ENCODE results near the gene PTPN4. TPM values are rescaled to one million over a fixed set of nuclear protein-coding genes. Genes with fewer than 3 reads are reported as not detected.
A peak's percentile ranks its signal among the peaks of the same experiment; 100 is the strongest.

PTPN4 gene
- total and polyA plus RNA-seq, 2 donors from 2014 or later = 7.4 to 46.4 TPM

GRCh38 chr2:119716284-119716672 lies 43.4 kb upstream of the PTPN4 start:
- intact Hi-C loops (cut with DNase I) = no loop called here
- TF ChIP-seq CTCF (IDR thresholded peaks at IDR 0.05; ENCODE audit: borderline replicate concordance, extremely low read depth, insufficient read depth) = no peak
- FAIRE-seq = no peak
- no peaks in the 10 kb centered on the region for H3K9me3 ChIP-seq (ENCODE audit: control insufficient read depth in 2 of 3, insufficient read depth in 1 of 3, low read length in 3 of 3)
- peaks cover 0 to 18% (median 9%) of the 10 kb centered on the region in 3 donors for H3K4me1 ChIP-seq (ENCODE audit: control insufficient read depth in 2 of 3, insufficient read depth in 2 of 3, low read depth in 1 of 3, low read length in 3 of 3)
- no peak for DNase-seq
- no peak overlapping the region for H3K9ac ChIP-seq (ENCODE audit: low read length in 3 of 3)
- no peaks in the 10 kb centered on the region for H3K36me3 ChIP-seq (ENCODE audit: control insufficient read depth in 2 of 3, insufficient read depth in 3 of 3, low read length in 3 of 3)
- peak overlapping the region in 1 of 3 donors; percentile 29 for H3K4me3 ChIP-seq (ENCODE audit: low read length in 3 of 3)
- no peaks in the 10 kb centered on the region for H3K27me3 ChIP-seq (ENCODE audit: control insufficient read depth, insufficient read depth, low read length)
- H3K27ac ChIP-seq (ENCODE audit: low read depth in 2 of 2, low read length in 2 of 2) = peak overlapping the region; percentile 23 to 52

- TF ChIP-seq CTCF (IDR thresholded peaks at IDR 0.05; ENCODE audit: borderline replicate concordance, extremely low read depth, insufficient read depth) = no peak
- no peak overlapping the region for H3K27ac ChIP-seq (ENCODE audit: low read depth in 2 of 2, low read length in 2 of 2)
- H3K27me3 ChIP-seq (ENCODE audit: control insufficient read depth, insufficient read depth, low read length) = no peaks in the 10 kb centered on the region
- FAIRE-seq (no peak), DNase-seq (no peak)
- peaks cover 0 to 38% (median 8%) of the 10 kb centered on the region in 3 donors for H3K4me1 ChIP-seq (ENCODE audit: control insufficient read depth in 2 of 3, insufficient read depth in 2 of 3, low read depth in 1 of 3, low read length in 3 of 3)
- H3K9me3 ChIP-seq (ENCODE audit: control insufficient read depth in 2 of 3, insufficient read depth in 1 of 3, low read length in 3 of 3) = no peaks in the 10 kb centered on the region
- intact Hi-C loops (cut with DNase I) = no loop called here
- H3K9ac ChIP-seq (ENCODE audit: low read length in 3 of 3) = no peak overlapping the region
- no peaks in the 10 kb centered on the region for H3K36me3 ChIP-seq (ENCODE audit: control insufficient read depth in 2 of 3, insufficient read depth in 3 of 3, low read length in 3 of 3)
- no peak overlapping the region for H3K4me3 ChIP-seq (ENCODE audit: low read length in 3 of 3)
Measured at GRCh38 chr2:119718501-119719260, 41.0 kb upstream of the PTPN4 start.

- no peak for TF ChIP-seq CTCF (IDR thresholded peaks at IDR 0.05; ENCODE audit: borderline replicate concordance, extremely low read depth, insufficient read depth)
- Histone ChIP-seq H3K4me3 (ENCODE audit: low read length in 3 of 3) (no peak overlapping the region), H3K4me1 (ENCODE audit: control insufficient read depth in 2 of 3, insufficient read depth in 2 of 3, low read depth in 1 of 3, low read length in 3 of 3) (peaks cover 0 to 39% (median 3%) of the 10 kb centered on the region in 3 donors), H3K9ac (ENCODE audit: low read length in 3 of 3) (no peak overlapping the region), H3K36me3 (ENCODE audit: control insufficient read depth in 2 of 3, insufficient read depth in 3 of 3, low read length in 3 of 3) (no peaks in the 10 kb centered on the region), H3K27me3 (ENCODE audit: control insufficient read depth, insufficient read depth, low read length) (no peaks in the 10 kb centered on the region), H3K27ac (ENCODE audit: low read depth in 2 of 2, low read length in 2 of 2) (no peak overlapping the region), H3K9me3 (ENCODE audit: control insufficient read depth in 2 of 3, insufficient read depth in 1 of 3, low read length in 3 of 3) (no peaks in the 10 kb centered on the region)
- no peak for DNase-seq
- intact Hi-C loops (cut with DNase I) = no loop called here
- no peak for FAIRE-seq
Measured at GRCh38 chr2:119719261-119719627, 40.5 kb upstream of the PTPN4 start.

Measured in kidney (tissue), 14 donors.